ENCODE results near the gene REPIN1. TPM values are rescaled to one million over a fixed set of nuclear protein-coding genes. Genes with fewer than 3 reads are reported as not detected.

The REPIN1 gene
- total and polyA plus RNA-seq, 9 of the 15 experiments (the other 6 are each of a cell fraction or from before 2014, with no cell fraction given): 8.1 to 283 (median 94.3) TPM

DNA sequence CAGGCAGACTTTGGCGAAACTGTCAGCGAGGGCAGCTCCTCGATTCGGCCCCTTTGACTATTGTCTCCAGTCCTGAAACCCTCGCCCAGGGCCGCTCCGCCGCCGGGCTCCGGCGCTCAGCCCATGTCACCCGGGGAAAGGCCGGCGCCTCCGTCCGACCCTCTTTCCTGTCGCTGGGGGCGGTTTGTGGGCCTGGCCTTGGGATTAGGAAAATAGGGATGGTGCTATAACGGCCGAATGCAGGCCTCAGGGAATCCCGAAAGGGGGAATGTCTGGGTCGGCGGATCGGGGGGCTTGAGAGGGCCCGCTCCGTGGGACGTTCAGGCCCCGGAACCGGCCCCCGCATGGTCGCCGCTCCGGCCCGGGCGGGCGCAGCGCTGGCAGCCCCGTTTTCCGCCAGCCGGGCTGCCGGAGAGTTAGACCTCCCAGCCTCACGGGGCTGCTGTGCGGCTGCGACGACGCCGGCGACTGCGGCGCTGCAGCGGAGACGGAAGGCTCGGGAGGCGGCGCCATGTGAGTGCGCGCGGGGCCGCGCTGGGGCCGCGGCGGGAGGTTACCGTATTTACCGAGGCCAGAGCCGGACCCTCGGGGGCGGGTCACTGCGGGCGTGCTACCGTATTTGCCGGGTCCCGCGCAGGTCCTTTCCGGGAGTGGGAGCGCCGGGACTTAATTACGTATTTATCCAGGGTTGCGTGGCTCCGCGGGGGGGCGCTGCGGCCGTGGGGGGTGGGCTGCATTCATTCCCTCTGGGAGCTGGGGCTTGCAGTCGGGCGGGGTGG lies 36.4 kb downstream of the REPIN1 start (continued):
- TF ChIP-seq, protein P1, sequence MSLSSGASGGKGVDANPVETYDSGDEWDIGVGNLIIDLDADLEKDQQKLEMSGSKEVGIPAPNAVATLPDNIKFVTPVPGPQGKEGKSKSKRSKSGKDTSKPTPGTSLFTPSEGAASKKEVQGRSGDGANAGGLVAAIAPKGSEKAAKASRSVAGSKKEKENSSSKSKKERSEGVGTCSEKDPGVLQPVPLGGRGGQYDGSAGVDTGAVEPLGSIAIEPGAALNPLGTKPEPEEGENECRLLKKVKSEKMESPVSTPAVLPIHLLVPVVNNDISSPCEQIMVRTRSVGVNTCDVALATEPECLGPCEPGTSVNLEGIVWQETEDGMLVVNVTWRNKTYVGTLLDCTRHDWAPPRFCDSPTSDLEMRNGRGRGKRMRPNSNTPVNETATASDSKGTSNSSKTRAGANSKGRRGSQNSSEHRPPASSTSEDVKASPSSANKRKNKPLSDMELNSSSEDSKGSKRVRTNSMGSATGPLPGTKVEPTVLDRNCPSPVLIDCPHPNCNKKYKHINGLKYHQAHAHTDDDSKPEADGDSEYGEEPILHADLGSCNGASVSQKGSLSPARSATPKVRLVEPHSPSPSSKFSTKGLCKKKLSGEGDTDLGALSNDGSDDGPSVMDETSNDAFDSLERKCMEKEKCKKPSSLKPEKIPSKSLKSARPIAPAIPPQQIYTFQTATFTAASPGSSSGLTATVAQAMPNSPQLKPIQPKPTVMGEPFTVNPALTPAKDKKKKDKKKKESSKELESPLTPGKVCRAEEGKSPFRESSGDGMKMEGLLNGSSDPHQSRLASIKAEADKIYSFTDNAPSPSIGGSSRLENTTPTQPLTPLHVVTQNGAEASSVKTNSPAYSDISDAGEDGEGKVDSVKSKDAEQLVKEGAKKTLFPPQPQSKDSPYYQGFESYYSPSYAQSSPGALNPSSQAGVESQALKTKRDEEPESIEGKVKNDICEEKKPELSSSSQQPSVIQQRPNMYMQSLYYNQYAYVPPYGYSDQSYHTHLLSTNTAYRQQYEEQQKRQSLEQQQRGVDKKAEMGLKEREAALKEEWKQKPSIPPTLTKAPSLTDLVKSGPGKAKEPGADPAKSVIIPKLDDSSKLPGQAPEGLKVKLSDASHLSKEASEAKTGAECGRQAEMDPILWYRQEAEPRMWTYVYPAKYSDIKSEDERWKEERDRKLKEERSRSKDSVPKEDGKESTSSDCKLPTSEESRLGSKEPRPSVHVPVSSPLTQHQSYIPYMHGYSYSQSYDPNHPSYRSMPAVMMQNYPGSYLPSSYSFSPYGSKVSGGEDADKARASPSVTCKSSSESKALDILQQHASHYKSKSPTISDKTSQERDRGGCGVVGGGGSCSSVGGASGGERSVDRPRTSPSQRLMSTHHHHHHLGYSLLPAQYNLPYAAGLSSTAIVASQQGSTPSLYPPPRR (CRISPR knock-in tag; IDR thresholded peaks at IDR 0.05; ENCODE audit: borderline replicate concordance): peak; percentile 41; the same call in 1 of the 2 replicates
- TF ChIP-seq JUNB (CRISPR knock-in tag; conservative IDR thresholded peaks at IDR 0.05): no peak
- no peak for TF ChIP-seq KAT8 (IDR thresholded peaks at IDR 0.05; ENCODE audit: low read depth)
- peak; percentile 64 for TF ChIP-seq HNRNPK (IDR thresholded peaks at IDR 0.05; ENCODE audit: low read depth, low read length, poor library complexity, severe bottlenecking)
- peak; percentile 72 for TF ChIP-seq SP2 (IDR thresholded peaks at IDR 0.05; ENCODE audit: extremely low read depth, low read depth, low read length, poor library complexity, severe bottlenecking)
- peak; percentile 86; the same call in 1 of the 2 replicates for TF ChIP-seq ZNF224 (CRISPR knock-in tag; IDR thresholded peaks at IDR 0.05)
- peak; percentile 30; the same call in 1 of the 2 replicates for TF ChIP-seq ERF (CRISPR knock-in tag; IDR thresholded peaks at IDR 0.05)
- TF ChIP-seq CREB3 (tag; conservative IDR thresholded peaks at IDR 0.05; ENCODE audit: low read depth): no peak; the same call in 1 of the 2 replicates
- TF ChIP-seq, protein P2, sequence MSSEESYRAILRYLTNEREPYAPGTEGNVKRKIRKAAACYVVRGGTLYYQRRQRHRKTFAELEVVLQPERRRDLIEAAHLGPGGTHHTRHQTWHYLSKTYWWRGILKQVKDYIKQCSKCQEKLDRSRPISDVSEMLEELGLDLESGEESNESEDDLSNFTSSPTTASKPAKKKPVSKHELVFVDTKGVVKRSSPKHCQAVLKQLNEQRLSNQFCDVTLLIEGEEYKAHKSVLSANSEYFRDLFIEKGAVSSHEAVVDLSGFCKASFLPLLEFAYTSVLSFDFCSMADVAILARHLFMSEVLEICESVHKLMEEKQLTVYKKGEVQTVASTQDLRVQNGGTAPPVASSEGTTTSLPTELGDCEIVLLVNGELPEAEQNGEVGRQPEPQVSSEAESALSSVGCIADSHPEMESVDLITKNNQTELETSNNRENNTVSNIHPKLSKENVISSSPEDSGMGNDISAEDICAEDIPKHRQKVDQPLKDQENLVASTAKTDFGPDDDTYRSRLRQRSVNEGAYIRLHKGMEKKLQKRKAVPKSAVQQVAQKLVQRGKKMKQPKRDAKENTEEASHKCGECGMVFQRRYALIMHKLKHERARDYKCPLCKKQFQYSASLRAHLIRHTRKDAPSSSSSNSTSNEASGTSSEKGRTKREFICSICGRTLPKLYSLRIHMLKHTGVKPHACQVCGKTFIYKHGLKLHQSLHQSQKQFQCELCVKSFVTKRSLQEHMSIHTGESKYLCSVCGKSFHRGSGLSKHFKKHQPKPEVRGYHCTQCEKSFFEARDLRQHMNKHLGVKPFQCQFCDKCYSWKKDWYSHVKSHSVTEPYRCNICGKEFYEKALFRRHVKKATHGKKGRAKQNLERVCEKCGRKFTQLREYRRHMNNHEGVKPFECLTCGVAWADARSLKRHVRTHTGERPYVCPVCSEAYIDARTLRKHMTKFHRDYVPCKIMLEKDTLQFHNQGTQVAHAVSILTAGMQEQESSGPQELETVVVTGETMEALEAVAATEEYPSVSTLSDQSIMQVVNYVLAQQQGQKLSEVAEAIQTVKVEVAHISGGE (CRISPR knock-in tag; IDR thresholded peaks at IDR 0.05): peak in 1 of 3 experiments; percentile 76; a peak in 2 of 6 replicates
- TF ChIP-seq ZNF699 (CRISPR knock-in tag; IDR thresholded peaks at IDR 0.05; ENCODE audit: insufficient replicate concordance): no peak
- TF ChIP-seq FOXP1 (CRISPR knock-in tag; IDR thresholded peaks at IDR 0.05): peak; percentile 96
- TF ChIP-seq U2AF2 (optimal IDR thresholded peaks at IDR 0.05; ENCODE audit: low read depth, low read length): no peak
- peak; percentile 43; the same call in 1 of the 2 replicates for TF ChIP-seq RNF2 (IDR thresholded peaks at IDR 0.05)
- TF ChIP-seq SIN3A (IDR thresholded peaks at IDR 0.05; ENCODE audit: borderline replicate concordance in 2 of 2, control insufficient read depth in 1 of 2, low read depth in 2 of 2, low read length in 2 of 2): peak; percentile 92 to 93; a peak in 3 of 4 replicates
- no peak for TF ChIP-seq NFIX (CRISPR knock-in tag; IDR thresholded peaks at IDR 0.05; ENCODE audit: low read depth)
- peak; percentile 94 to 96 for TF ChIP-seq MAZ (CRISPR knock-in tag; conservative IDR thresholded peaks at IDR 0.05 in 1 of 2, IDR thresholded peaks at IDR 0.05 in 1 of 2)

Measured in K562 (cell line).